ENCODE data around the gene DDR2.

DDR2 gene

DNA sequence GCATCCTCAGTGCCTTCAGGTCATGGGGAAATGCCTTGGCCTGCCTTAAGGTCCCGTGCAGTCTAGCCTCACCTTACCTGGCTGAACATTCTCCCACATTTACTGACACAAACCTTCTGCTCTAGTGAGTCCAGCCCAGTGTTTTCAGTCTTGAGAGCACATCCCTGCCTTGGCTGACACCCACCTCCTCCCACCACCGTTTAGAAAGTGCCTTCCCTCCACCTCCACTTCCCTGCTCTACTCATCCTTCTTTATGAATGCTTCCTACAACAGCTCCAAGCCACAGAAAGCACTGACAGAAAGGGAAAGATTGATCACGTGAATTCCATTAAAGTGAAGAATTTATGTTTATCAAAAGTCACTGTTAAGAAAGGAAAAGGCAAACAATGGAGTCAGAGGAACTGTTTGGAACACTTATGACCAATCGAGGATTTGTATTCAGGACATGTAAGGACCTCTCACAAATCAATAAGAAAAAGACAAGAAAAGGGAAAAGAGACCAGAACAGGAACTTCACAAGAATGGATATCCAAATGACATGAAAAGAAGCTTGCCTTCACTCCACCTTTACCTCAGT, 59.8 kb downstream of the DDR2 start:
- no peaks in the 10 kb centered on the region for H3K27me3 ChIP-seq (ENCODE audit: control insufficient read depth in 1 of 2, insufficient read depth in 2 of 2, low read length in 2 of 2)
- no peak overlapping the region for H3K9ac ChIP-seq (ENCODE audit: low read depth in 1 of 2, low read length in 2 of 2)
- no peak overlapping the region for H3K27ac ChIP-seq (ENCODE audit: low read depth, low read length)
- no peaks in the 10 kb centered on the region for H3K9me3 ChIP-seq (ENCODE audit: control insufficient read depth in 1 of 2, low read length in 2 of 2)
- H3K36me3 ChIP-seq (ENCODE audit: control insufficient read depth in 1 of 2, insufficient read depth in 2 of 2, low read length in 2 of 2) = no peaks in the 10 kb centered on the region
- no peak overlapping the region for H3K4me3 ChIP-seq (ENCODE audit: low read depth in 1 of 2, low read length in 2 of 2)
- peaks cover 4 to 7% of the 10 kb centered on the region in 2 donors for H3K4me1 ChIP-seq (ENCODE audit: control insufficient read depth in 1 of 2, insufficient read depth in 2 of 2, low read length in 2 of 2)

DNA sequence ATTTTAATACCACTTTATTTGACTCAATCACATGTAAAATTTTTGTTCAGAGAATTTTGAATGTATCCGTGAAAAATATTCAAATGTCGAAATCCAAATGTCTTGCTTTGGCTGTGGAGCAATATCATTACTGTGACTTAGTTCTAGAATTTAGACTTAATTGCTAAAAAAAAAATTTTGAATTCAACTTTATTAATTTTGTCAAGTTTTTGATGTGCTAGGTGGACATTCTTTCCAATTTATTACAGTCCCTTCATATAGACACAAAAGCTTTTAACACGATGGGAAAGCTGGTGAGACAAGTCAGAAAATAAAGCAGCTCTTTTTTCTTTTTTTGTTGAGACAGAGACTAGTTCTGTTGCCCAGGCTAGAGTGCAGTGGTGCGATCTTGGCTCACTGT, 62.6 kb downstream of the DDR2 start:
- Histone ChIP-seq H3K4me3 (ENCODE audit: low read depth in 1 of 2, low read length in 2 of 2) (no peak overlapping the region), H3K36me3 (ENCODE audit: control insufficient read depth in 1 of 2, insufficient read depth in 2 of 2, low read length in 2 of 2) (no peaks in the 10 kb centered on the region), H3K9me3 (ENCODE audit: control insufficient read depth in 1 of 2, low read length in 2 of 2) (no peaks in the 10 kb centered on the region), H3K27ac (ENCODE audit: low read depth, low read length) (no peak overlapping the region), H3K27me3 (ENCODE audit: control insufficient read depth in 1 of 2, insufficient read depth in 2 of 2, low read length in 2 of 2) (no peaks in the 10 kb centered on the region), H3K4me1 (ENCODE audit: control insufficient read depth in 1 of 2, insufficient read depth in 2 of 2, low read length in 2 of 2) (peaks cover 4 to 15% of the 10 kb centered on the region in 2 donors), H3K9ac (ENCODE audit: low read depth in 1 of 2, low read length in 2 of 2) (no peak overlapping the region)

DNA sequence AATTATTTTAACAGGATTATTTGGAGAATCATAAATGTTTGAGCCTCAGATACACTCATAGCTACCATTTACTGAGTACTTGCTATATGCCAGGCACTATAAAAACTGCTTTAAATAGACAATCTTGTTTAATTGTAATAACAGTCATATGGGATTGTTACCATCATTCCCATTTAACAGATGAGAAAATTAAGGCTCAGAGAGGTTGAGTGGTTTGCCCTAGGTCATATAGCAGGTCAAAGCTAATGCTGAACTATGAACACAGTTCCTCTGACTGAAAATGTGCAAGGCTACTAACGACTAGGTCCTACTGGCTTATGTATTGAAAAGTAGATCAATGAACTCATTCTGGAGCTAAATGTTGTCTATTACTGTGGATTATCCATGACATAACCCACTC, 63.4 kb downstream of the DDR2 start:
- Histone ChIP-seq H3K27ac (ENCODE audit: low read depth, low read length) (no peak overlapping the region), H3K4me3 (ENCODE audit: low read depth in 1 of 2, low read length in 2 of 2) (no peak overlapping the region), H3K4me1 (ENCODE audit: control insufficient read depth in 1 of 2, insufficient read depth in 2 of 2, low read length in 2 of 2) (peaks cover 0 to 15% of the 10 kb centered on the region in 2 donors), H3K9me3 (ENCODE audit: control insufficient read depth in 1 of 2, low read length in 2 of 2) (no peaks in the 10 kb centered on the region), H3K36me3 (ENCODE audit: control insufficient read depth in 1 of 2, insufficient read depth in 2 of 2, low read length in 2 of 2) (no peaks in the 10 kb centered on the region), H3K27me3 (ENCODE audit: control insufficient read depth in 1 of 2, insufficient read depth in 2 of 2, low read length in 2 of 2) (no peaks in the 10 kb centered on the region), H3K9ac (ENCODE audit: low read depth in 1 of 2, low read length in 2 of 2) (no peak overlapping the region)

DNA sequence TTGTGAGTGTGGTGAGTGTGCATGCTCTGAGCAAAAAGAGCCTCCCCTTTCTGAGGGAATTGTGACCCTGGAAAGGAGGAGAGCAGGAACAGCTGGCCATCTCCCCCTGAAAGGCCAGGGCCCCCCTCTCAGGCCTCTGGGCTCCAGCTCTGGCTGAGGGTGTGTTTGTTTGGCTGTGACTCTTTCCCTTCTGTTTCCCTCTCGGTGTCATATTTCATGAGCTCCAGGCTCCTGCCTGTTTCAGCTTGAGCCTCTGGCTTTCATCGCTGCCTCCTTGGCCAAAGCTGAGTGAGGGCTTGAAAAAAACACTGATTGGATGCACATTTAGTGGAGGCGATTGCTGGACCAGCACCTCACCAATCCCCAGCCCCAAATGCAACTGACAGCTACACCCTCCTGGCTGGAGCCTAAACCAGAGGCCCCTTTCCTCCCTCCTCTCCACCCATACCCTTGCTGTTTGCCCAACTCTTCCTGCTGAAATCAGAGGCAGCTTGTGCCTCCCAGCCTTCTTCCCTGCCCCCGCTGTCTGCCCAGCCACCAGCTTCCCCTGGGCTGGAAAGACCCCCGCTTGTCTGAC, 64.1 kb downstream of the DDR2 start:
- no peak overlapping the region for H3K4me3 ChIP-seq (ENCODE audit: low read depth in 1 of 2, low read length in 2 of 2)
- H3K36me3 ChIP-seq (ENCODE audit: control insufficient read depth in 1 of 2, insufficient read depth in 2 of 2, low read length in 2 of 2) = no peaks in the 10 kb centered on the region
- H3K4me1 ChIP-seq (ENCODE audit: control insufficient read depth in 1 of 2, insufficient read depth in 2 of 2, low read length in 2 of 2) = peaks cover 0 to 15% of the 10 kb centered on the region in 2 donors
- H3K27me3 ChIP-seq (ENCODE audit: control insufficient read depth in 1 of 2, insufficient read depth in 2 of 2, low read length in 2 of 2) = no peaks in the 10 kb centered on the region
- H3K9ac ChIP-seq (ENCODE audit: low read depth in 1 of 2, low read length in 2 of 2) = no peak overlapping the region
- no peak overlapping the region for H3K27ac ChIP-seq (ENCODE audit: low read depth, low read length)
- no peaks in the 10 kb centered on the region for H3K9me3 ChIP-seq (ENCODE audit: control insufficient read depth in 1 of 2, low read length in 2 of 2)

DNA sequence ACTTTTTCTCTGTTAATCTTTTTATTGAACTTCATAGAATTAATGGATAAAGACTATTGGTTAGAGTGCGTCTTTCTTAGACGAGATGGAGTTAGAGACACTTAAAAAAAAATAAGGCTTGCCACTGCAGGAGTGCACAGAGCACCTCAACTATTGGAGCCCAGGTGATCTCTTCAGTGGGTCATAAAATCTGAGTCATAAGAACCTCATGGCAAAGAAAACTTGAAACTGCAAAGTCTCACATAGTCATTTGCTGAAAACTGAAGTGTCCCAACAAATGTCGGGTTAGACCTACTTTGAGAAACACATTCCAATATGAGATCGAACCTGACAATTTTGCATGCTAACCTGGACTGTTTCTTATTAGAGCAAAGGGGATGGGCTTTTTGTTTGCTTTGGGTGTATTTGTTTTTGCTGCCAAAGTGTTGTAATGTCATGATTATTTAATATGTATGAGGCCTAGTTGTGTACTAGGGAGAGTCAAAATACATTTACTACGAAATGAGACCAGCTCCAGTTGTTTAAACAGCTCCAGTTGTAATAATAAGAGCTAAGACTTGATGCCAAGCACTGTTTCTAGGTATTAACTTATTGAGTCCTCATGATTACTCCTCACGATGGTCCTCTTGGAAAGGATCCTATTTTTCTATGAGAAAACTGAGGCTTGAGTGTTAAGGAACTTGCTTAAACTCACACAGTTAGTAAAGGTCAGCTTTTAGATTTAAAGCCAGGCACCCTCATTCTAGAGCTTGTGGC, 65.1 kb downstream of the DDR2 start:
- H3K27me3 ChIP-seq (ENCODE audit: control insufficient read depth in 1 of 2, insufficient read depth in 2 of 2, low read length in 2 of 2) = no peaks in the 10 kb centered on the region
- H3K9me3 ChIP-seq (ENCODE audit: control insufficient read depth in 1 of 2, low read length in 2 of 2) = no peaks in the 10 kb centered on the region
- no peak overlapping the region for H3K9ac ChIP-seq (ENCODE audit: low read depth in 1 of 2, low read length in 2 of 2)
- no peak overlapping the region for H3K4me3 ChIP-seq (ENCODE audit: low read depth in 1 of 2, low read length in 2 of 2)
- H3K4me1 ChIP-seq (ENCODE audit: control insufficient read depth in 1 of 2, insufficient read depth in 2 of 2, low read length in 2 of 2) = peaks cover 0 to 15% of the 10 kb centered on the region in 2 donors
- no peak overlapping the region for H3K27ac ChIP-seq (ENCODE audit: low read depth, low read length)
- no peaks in the 10 kb centered on the region for H3K36me3 ChIP-seq (ENCODE audit: control insufficient read depth in 1 of 2, insufficient read depth in 2 of 2, low read length in 2 of 2)

DNA sequence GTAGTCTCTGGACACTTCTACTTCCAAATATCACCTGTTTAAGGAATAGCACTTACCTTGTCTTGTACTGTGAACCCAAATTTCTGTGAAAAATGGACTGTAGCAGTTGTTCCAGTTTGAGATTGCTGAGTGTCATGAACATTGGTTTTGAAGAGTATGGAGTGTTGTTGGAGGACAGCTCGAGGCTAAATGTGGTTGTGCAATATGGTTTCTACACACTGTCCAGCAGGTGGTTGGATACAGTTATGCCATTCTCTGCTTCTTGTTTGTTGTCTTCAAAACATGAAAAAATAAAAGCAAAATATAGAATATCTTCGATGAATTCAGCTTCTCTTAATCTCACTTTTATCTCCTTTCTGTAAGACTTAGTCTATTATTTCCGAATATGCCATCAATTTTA, 67.1 kb downstream of the DDR2 start:
- H3K27ac ChIP-seq (ENCODE audit: low read depth, low read length) = no peak overlapping the region
- H3K9ac ChIP-seq (ENCODE audit: low read depth in 1 of 2, low read length in 2 of 2) = no peak overlapping the region
- H3K27me3 ChIP-seq (ENCODE audit: control insufficient read depth in 1 of 2, insufficient read depth in 2 of 2, low read length in 2 of 2) = no peaks in the 10 kb centered on the region
- no peaks in the 10 kb centered on the region for H3K36me3 ChIP-seq (ENCODE audit: control insufficient read depth in 1 of 2, insufficient read depth in 2 of 2, low read length in 2 of 2)
- H3K9me3 ChIP-seq (ENCODE audit: control insufficient read depth in 1 of 2, low read length in 2 of 2) = no peaks in the 10 kb centered on the region
- H3K4me1 ChIP-seq (ENCODE audit: control insufficient read depth in 1 of 2, insufficient read depth in 2 of 2, low read length in 2 of 2) = peaks cover 0 to 15% of the 10 kb centered on the region in 2 donors
- no peak overlapping the region for H3K4me3 ChIP-seq (ENCODE audit: low read depth in 1 of 2, low read length in 2 of 2)

DNA sequence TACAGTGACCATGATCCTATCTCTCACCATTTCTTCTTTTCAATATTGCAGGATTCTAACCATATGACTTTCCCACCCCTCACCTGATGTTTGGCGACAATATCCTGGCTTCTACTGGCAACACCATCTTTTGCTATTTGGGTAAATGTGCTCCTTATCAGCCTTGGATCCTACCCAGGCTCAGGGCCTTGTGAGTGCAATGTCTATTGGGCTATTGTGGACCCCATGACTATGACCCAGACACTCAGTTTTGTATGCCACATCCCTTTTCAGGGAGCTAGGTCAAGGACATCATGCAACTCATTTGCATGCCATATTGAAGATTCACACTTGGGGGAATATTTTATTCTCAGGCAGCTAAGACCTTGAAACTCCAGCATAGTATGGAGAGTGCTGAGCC, 67.9 kb downstream of the DDR2 start:
- H3K9ac ChIP-seq (ENCODE audit: low read depth in 1 of 2, low read length in 2 of 2) = no peak overlapping the region
- no peaks in the 10 kb centered on the region for H3K36me3 ChIP-seq (ENCODE audit: control insufficient read depth in 1 of 2, insufficient read depth in 2 of 2, low read length in 2 of 2)
- no peaks in the 10 kb centered on the region for H3K27me3 ChIP-seq (ENCODE audit: control insufficient read depth in 1 of 2, insufficient read depth in 2 of 2, low read length in 2 of 2)
- no peak overlapping the region for H3K27ac ChIP-seq (ENCODE audit: low read depth, low read length)
- H3K9me3 ChIP-seq (ENCODE audit: control insufficient read depth in 1 of 2, low read length in 2 of 2) = no peaks in the 10 kb centered on the region
- no peak overlapping the region for H3K4me3 ChIP-seq (ENCODE audit: low read depth in 1 of 2, low read length in 2 of 2)
- peaks cover 0 to 15% of the 10 kb centered on the region in 2 donors for H3K4me1 ChIP-seq (ENCODE audit: control insufficient read depth in 1 of 2, insufficient read depth in 2 of 2, low read length in 2 of 2)

DNA sequence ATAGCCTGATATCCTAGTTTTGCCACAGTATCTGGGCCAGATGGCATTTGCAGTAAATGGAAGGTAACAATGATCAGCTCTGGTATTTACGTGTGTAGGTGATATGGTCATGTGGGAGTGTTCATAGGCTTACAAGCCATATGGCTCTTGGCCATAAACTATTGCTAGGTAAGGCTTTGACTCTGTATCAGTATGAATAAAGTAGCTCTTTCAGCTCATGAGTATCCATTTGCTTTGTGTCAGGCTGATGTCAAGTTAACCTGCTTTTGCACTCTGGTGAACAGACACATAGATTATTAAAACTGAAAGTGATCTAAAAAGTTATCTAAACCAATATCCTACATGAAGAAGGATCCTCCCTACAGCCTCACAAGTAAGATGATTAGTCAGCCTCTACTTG, 69.0 kb downstream of the DDR2 start:
- no peaks in the 10 kb centered on the region for H3K36me3 ChIP-seq (ENCODE audit: control insufficient read depth in 1 of 2, insufficient read depth in 2 of 2, low read length in 2 of 2)
- no peak overlapping the region for H3K9ac ChIP-seq (ENCODE audit: low read depth in 1 of 2, low read length in 2 of 2)
- H3K27me3 ChIP-seq (ENCODE audit: control insufficient read depth in 1 of 2, insufficient read depth in 2 of 2, low read length in 2 of 2) = no peaks in the 10 kb centered on the region
- no peaks in the 10 kb centered on the region for H3K9me3 ChIP-seq (ENCODE audit: control insufficient read depth in 1 of 2, low read length in 2 of 2)
- peaks cover 0 to 15% of the 10 kb centered on the region in 2 donors for H3K4me1 ChIP-seq (ENCODE audit: control insufficient read depth in 1 of 2, insufficient read depth in 2 of 2, low read length in 2 of 2)
- H3K4me3 ChIP-seq (ENCODE audit: low read depth in 1 of 2, low read length in 2 of 2) = no peak overlapping the region
- no peak overlapping the region for H3K27ac ChIP-seq (ENCODE audit: low read depth, low read length)

DNA sequence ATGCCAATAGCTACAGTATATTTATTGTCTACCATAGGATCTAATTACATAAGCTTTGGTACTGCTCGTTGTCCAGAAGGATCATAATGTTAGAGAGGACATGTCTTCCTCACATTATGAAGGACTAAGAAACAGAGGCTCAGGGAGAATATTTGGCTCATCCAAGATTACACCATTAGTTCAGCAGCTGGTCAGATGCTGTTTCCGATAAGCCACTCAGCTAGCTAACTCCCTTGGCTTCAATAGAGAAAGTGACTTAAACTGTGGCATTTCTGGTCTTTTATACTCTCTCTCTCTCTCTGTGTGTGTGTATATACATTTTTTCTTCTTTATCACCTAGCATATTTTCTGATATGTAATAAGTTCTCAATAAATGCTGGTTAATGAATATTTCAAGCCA, 70.4 kb downstream of the DDR2 start:
- no peaks in the 10 kb centered on the region for H3K9me3 ChIP-seq (ENCODE audit: control insufficient read depth in 1 of 2, low read length in 2 of 2)
- H3K27me3 ChIP-seq (ENCODE audit: control insufficient read depth in 1 of 2, insufficient read depth in 2 of 2, low read length in 2 of 2) = no peaks in the 10 kb centered on the region
- H3K4me1 ChIP-seq (ENCODE audit: control insufficient read depth in 1 of 2, insufficient read depth in 2 of 2, low read length in 2 of 2) = peaks cover 0 to 3% of the 10 kb centered on the region in 2 donors
- H3K4me3 ChIP-seq (ENCODE audit: low read depth in 1 of 2, low read length in 2 of 2) = no peak overlapping the region
- no peak overlapping the region for H3K27ac ChIP-seq (ENCODE audit: low read depth, low read length)
- H3K9ac ChIP-seq (ENCODE audit: low read depth in 1 of 2, low read length in 2 of 2) = no peak overlapping the region
- no peaks in the 10 kb centered on the region for H3K36me3 ChIP-seq (ENCODE audit: control insufficient read depth in 1 of 2, insufficient read depth in 2 of 2, low read length in 2 of 2)

DNA sequence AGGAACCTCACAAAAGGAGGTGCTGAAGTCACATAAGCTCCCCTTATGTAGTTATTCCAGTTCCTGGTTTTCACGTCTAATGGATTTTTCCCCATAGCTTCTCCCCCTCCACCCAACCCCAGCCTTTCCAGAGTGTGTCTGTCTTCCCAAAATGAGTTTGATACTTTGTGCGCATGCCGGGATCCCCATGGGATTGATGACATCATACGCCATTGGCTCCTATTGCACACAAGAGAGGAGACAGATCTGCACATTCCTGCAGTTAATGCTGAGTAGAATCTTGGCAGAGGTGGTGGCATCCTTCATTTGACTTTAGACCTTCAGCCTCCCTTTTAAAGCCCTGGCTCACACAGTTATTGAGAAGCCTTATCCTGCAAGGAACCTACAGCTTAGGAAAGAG, 71.4 kb downstream of the DDR2 start:
- Histone ChIP-seq H3K36me3 (ENCODE audit: control insufficient read depth in 1 of 2, insufficient read depth in 2 of 2, low read length in 2 of 2) (no peaks in the 10 kb centered on the region), H3K4me3 (ENCODE audit: low read depth in 1 of 2, low read length in 2 of 2) (no peak overlapping the region), H3K27ac (ENCODE audit: low read depth, low read length) (no peak overlapping the region), H3K9ac (ENCODE audit: low read depth in 1 of 2, low read length in 2 of 2) (no peak overlapping the region), H3K9me3 (ENCODE audit: control insufficient read depth in 1 of 2, low read length in 2 of 2) (no peaks in the 10 kb centered on the region), H3K27me3 (ENCODE audit: control insufficient read depth in 1 of 2, insufficient read depth in 2 of 2, low read length in 2 of 2) (no peaks in the 10 kb centered on the region), H3K4me1 (ENCODE audit: control insufficient read depth in 1 of 2, insufficient read depth in 2 of 2, low read length in 2 of 2) (no peaks in the 10 kb centered on the region)
